Right lobe of liver (tissue), 6 donors: ENCODE data around the gene ALOX5. TPM values are rescaled to one million over a fixed set of nuclear protein-coding genes. Genes with fewer than 3 reads are reported as not detected.

Experiments
- ATAC-seq, 4 donors: fragments of 200-7000 bp; cut with Tn5 transposase; one replicate each; pipeline ENCODE4 v1.9.1; 2020; ENCODE audit warnings: mild to moderate bottlenecking in 4 of 4, moderate library complexity in 4 of 4
- DNase-seq, 3 donors: peaks; one replicate each; pipeline ENCODE4 v3.0.0-alpha.2; 2020
- H3K27ac ChIP-seq, 3 donors: fragments of 200-600 bp; one replicate each; pipeline ENCODE4 v1.8.0; 2022
- H3K27me3 ChIP-seq, 2 donors: fragments of 200-600 bp; one replicate each; pipeline ENCODE4 v1.8.0; 2022
- H3K36me3 ChIP-seq, 4 donors: fragments of 200-600 bp; sonication (generic) in 1 of 4; one replicate each; pipeline versions ENCODE4 v1.5.1 to v1.8.0; 2017 to 2022; ENCODE audit warnings: control low read depth in 1 of 4
- H3K4me1 ChIP-seq, 4 donors: fragments of 200-600 bp; sonication (generic) in 1 of 4; one replicate each; pipeline versions ENCODE4 v1.5.1 to v1.8.0; 2017 to 2022; ENCODE audit warnings: control low read depth in 1 of 4
- H3K4me3 ChIP-seq, 3 donors: fragments of 200-600 bp; one replicate each; pipeline ENCODE4 v1.8.0; 2022
- H3K9me3 ChIP-seq, 4 donors: fragments of 200-600 bp; sonication (generic) in 1 of 4; one replicate each; pipeline versions ENCODE4 v1.5.1 to v1.8.0; 2017 to 2022; ENCODE audit warnings: control low read depth in 1 of 4
- POLR2A ChIP-seq: fragments of 450-650 bp; IDR thresholded peaks from one replicate; pipeline ENCODE4 v1.6.1; 2017; ENCODE audit warnings: antibody characterized with exemption, mild to moderate bottlenecking
- WGBS: methylation state at CpG from one replicate; pipeline ENCODE4 v1.1.6; 2018; ENCODE audit warnings: low coverage, low lambda C conversion rate; ENCODE audit not compliant: insufficient coverage; ENCODE audit errors: missing lambda C conversion rate; 5-methylcytosine and 5-hydroxymethylcytosine counted together
- intact Hi-C, 2 donors: fragments of 100-400 bp; cut with DNase I; formaldehyde crosslinking; loops; one replicate each; pipeline versions ENCODE4 v1.11.2 to v1.14.1; 2022
- total RNA-seq, 6 experiments: library from RNA; depleted of rRNA in 2 of 6; stranded (reverse); fragments of >200 nt in 2 of 6; fragmentation: NEBNext Ultra II Directional in 3 of 6; extraction: Animal tissue kit (Norgen Biotek cat#: 25700) in 3 of 6; gene quantifications; one replicate each; pipeline versions ENCODE4 v1.1.0 to v1.2.4, GENCODE V29; 2016 to 2023
- TF ChIP-seq, protein P1 (sequence below), 4 donors: fragments of 200-600 bp in 3 of 4; fragments of 450-650 bp in 1 of 4; IDR thresholded peaks; one replicate each; pipeline versions ENCODE4 v1.5.1 to v1.8.0; 2016 to 2022; ENCODE audit warnings: antibody characterized with exemption in 4 of 4, mild to moderate bottlenecking in 2 of 4
- donor health status: DM: no; HTN: yes; CAD: no.
- donor health status: DM: no; HTN: no; CAD: no.
- donor health status: DM: no; HTN: no; CAD: no.
- donor health status: DM: no; HTN: yes; CAD: no.
- donor health status: DM: no; HTN: yes; CAD: no.

The ALOX5 gene
- total RNA-seq, 6 experiments from 2014 or later = 3.1 to 10.9 (median 6.6) TPM

DNA sequence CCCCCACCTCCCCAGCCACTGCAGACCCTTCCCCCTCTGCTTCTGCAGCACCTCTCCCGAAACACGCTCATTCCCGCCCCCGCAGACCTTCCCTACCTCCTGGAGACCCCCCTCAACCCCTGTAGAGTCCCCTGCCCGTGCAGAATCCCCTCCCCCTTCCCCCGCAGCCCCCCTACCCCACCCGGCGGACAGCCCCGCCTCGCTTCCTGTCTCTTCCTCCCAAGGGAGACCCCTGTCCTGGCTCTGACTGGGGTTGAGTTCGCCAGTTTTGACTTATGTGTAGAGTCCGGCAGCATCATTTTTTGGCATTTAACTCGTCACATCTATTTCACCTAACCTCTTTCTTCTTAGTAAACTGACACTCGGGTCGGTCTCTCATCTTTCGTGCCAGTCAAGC is 54.0 kb downstream of the ALOX5 start:
- Histone ChIP-seq H3K4me3 (no peak overlapping the region), H3K4me1 (no peaks in the 10 kb centered on the region), H3K27ac (no peak overlapping the region), H3K36me3 (no peaks in the 10 kb centered on the region), H3K9me3 (no peaks in the 10 kb centered on the region), H3K27me3 (no peaks in the 10 kb centered on the region)
- ATAC-seq (no peak), DNase-seq (no peak)
- TF ChIP-seq, protein P1, sequence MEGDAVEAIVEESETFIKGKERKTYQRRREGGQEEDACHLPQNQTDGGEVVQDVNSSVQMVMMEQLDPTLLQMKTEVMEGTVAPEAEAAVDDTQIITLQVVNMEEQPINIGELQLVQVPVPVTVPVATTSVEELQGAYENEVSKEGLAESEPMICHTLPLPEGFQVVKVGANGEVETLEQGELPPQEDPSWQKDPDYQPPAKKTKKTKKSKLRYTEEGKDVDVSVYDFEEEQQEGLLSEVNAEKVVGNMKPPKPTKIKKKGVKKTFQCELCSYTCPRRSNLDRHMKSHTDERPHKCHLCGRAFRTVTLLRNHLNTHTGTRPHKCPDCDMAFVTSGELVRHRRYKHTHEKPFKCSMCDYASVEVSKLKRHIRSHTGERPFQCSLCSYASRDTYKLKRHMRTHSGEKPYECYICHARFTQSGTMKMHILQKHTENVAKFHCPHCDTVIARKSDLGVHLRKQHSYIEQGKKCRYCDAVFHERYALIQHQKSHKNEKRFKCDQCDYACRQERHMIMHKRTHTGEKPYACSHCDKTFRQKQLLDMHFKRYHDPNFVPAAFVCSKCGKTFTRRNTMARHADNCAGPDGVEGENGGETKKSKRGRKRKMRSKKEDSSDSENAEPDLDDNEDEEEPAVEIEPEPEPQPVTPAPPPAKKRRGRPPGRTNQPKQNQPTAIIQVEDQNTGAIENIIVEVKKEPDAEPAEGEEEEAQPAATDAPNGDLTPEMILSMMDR (IDR thresholded peaks at IDR 0.05) = no peak
- no peak for TF ChIP-seq POLR2A
- intact Hi-C loops = no loop called here
- 39% methylated on average over 12 of the region's 16 CpGs for WGBS

DNA sequence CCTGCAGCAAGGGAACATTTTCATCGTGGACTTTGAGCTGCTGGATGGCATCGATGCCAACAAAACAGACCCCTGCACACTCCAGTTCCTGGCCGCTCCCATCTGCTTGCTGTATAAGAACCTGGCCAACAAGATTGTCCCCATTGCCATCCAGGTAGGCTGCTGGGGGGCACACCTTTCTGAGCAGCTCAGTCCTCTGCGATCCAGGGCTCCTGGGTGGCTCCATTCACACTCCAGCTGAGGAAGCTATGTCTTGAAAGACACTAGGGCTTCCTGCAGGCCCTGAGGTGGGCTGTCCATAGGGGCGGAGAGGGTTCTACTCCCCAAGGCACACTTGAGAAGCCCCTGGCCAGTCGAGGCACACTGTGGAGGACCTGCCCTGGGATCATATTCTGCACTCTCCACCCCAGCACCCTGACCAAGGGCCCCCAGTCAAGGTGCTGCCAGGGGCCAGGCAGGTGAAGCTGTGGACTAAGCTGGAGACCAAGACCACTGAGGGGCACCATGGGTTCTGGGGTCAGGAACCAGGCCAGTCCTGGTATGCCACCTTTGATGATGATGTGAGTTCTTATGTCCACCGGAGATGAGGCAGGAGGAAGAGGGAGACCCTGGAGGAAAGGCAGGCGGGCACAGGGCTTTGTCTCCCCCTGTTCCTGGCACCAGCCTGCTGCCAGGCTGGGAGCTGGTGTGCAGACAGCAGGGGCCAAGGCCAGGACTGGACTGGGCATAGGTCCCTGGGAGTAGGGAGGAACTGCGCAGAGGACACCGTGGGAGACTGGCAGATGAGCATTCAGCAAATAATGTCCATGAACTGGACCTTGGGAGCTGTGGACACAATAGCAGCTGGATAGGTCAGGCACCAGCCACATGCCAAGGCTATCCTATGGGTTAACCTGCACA is 54.8 kb downstream of the ALOX5 start:
- no peaks in the 10 kb centered on the region for H3K27me3 ChIP-seq
- ATAC-seq (peak in 3 of 4 donors; percentile 57 to 73 (median 71)), DNase-seq (no peak)
- TF ChIP-seq, protein P1 (IDR thresholded peaks at IDR 0.05) = no peak
- no peak for TF ChIP-seq POLR2A
- whole genome bisulfite sequencing = 70% methylated on average over 4 of the region's 10 CpGs
- no peaks in the 10 kb centered on the region for H3K4me1 ChIP-seq
- H3K9me3 ChIP-seq = no peaks in the 10 kb centered on the region
- H3K27ac ChIP-seq = no peak overlapping the region
- H3K36me3 ChIP-seq = no peaks in the 10 kb centered on the region
- intact Hi-C loops = no loop called here
- no peak overlapping the region for H3K4me3 ChIP-seq

DNA sequence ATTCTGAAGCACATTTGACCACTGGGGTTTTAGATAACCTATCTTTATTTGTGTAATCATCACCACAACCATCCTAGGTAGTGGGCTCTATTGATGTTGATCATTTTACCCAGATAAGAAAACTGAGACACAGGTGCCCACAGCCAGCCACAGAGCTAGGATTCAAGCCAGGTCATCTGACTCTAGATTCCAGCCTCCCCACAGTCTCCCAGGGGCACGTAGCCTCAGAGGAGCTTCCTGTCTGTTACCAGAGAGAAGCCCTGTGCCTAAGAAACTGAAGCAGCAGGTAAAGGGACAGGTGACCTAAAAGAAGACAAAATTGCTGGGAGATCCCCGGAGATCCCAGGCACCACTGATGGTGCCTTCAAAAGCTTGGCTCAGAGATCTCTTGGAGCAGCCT is 55.8 kb downstream of the ALOX5 start:
- H3K27ac ChIP-seq = no peak overlapping the region
- H3K27me3 ChIP-seq = no peaks in the 10 kb centered on the region
- ATAC-seq = no peak
- DNase-seq = no peak
- no peaks in the 10 kb centered on the region for H3K9me3 ChIP-seq
- H3K4me1 ChIP-seq = no peaks in the 10 kb centered on the region
- no peaks in the 10 kb centered on the region for H3K36me3 ChIP-seq
- no peak overlapping the region for H3K4me3 ChIP-seq
- WGBS = 50% methylated on average over 1 of the region's 2 CpGs
- intact Hi-C loops = no loop called here
- no peak for TF ChIP-seq POLR2A
- TF ChIP-seq, protein P1 (IDR thresholded peaks at IDR 0.05) = no peak

DNA sequence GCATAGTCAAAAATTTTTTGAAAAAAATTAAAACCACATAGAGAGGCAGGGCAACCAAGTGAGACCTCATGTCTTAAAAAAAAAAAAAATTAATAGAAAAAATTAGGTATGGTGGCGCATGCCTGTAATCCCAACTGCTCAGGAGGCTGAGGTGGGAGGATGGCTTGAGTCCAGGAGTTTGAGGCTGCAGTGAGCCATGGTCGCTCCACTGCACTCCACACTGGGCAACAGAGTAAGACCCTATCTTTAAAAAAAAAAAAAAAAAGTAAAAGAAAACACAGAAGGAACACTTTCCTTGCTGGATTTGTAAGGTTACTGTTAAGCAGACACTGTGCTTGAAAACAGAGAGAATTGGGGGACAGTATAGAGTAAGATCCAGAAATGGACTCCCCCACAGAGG is 58.1 kb downstream of the ALOX5 start:
- ATAC-seq (no peak), DNase-seq (no peak)
- Histone ChIP-seq H3K27me3 (no peaks in the 10 kb centered on the region), H3K27ac (no peak overlapping the region), H3K36me3 (no peaks in the 10 kb centered on the region), H3K4me1 (no peaks in the 10 kb centered on the region), H3K9me3 (no peaks in the 10 kb centered on the region), H3K4me3 (no peak overlapping the region)
- WGBS = 71% methylated on average over 2 of the region's 2 CpGs
- intact Hi-C loops = no loop called here
- TF ChIP-seq, protein P1 (IDR thresholded peaks at IDR 0.05) = no peak
- no peak for TF ChIP-seq POLR2A
